Pons (tissue), 1 donor: ENCODE results near the gene PITPNM1.
"Not testable (repeated sequence)": the region's sequence is repeated elsewhere in the genome, so short reads cannot be mapped to it uniquely, and the experiment has no call there.

ENCODE experiments used
- DNase-seq: peaks from one replicate; pipeline ENCODE4 v3.0.0-alpha.2; 2016; ENCODE audit warnings: low spot score

Gene PITPNM1

GRCh38 chr11:67523556-67524479 is 18.7 kb upstream of the PITPNM1 start:
- no peak for DNase-seq

DNA sequence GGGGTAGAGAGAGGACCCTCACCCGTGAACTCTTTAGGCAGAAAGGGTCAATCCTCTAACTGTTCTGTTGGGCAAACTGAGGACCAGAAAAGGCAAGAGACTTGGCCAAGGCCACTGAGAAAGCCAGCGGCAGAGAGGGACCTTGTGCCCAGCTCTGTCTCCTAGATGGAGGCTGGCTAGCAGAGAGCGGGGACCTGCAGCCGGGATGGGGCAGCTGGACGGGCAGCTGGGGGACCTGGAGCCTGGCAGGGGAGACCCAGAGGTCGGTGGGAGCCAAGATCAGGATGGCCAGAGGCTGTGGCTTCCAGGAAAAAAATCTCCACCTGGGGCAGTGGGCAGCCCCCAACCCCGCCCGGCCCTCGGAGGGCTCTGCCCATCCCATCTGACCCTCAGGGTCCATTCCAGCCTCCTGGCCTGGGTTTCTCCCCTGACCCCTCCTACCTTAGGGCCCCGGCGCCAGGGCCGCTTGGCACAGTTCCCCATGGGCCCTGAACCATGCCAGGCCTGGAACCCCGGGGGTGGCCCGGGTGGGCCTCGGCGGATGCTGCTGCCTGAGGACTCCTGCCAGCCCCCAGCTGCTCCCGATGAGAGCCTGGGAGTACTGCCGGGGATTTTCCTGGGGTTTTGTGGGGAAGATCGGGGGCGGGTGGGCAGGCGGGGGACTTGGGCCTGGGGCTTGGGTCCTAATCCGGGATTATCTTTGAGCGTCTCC is 17.8 kb upstream of the PITPNM1 start, which contains the start of gene CABP2:
Gene CABP2, minus strand, starts transcription at position 603 of the 712 bp plus-strand sequence. Its CDS starts 120 bp downstream, at position 483.
- DNase-seq, result no peak

- DNase-seq, result no peak
These were observed 17.2 kb upstream of the PITPNM1 start for GRCh38 chr11:67522338-67522737.

DNA sequence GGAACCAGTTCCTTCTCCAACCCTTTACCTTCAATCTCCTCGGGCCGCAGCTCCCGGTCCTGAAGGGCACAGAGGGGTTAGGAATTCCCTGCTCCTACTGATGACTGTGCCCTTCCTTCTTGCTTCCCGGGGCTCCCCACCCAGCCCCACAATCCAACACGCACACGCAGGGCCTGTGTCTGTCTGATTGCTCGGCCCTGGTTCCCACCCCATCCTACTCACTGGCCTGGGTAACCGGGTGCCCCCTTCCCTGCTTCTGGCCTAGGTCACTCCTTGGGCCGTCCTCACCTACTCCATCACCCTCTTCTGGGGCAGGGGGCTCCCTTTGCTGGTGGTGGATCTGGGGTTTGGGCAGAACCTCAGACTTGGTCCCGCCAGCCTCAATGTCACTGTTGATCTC is 16.8 kb upstream of the PITPNM1 start:
- DNase-seq, result no peak

DNA sequence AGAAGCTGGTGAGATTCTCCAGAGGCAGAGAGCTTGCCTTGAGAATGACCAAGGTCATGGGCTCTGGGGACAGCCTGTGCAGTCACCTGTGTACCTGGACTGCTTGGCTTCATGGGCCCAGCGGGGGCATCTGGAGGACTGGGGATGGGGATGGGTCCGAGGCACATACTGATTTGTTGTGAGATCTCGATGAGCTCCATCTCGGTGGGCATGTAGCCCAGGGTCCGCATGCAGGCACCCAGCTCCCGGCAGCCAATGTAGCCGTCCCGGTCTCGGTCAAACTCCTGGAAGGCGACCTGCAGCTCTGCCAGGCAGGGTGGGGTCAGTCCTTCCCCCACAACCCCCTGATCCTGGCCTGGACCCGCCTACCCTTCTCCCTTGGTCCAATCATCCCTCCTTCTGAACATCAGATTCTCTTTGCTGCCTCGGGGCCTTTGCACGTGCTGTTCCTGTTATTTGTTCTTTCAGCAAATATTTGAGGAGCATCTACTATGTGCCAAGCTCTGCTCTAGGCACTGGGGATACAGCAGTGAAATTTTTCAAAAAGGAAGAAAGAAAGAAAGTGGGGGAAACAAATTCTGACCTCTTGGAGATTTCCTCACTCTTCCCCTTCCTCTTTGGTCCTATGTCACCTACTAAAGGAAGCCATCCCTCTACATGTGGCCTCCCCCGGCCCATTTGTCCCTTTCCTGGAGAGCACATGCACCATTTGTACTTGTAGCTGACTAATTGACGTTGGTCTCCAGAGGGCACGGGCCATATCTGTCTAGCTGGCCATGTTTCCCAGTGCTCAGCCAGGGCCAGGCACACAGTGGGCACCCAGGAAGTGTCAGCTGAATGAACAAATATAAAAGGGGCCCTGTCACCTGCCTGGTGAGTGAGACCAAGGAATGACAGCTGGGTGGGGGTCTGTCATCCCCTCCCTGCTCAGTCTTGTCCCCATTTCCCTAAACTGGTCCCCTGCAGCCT is 16.0 kb upstream of the PITPNM1 start:
- DNase-seq, result no peak

- DNase-seq, result no peak
These were observed 14.6 kb upstream of the PITPNM1 start for GRCh38 chr11:67519726-67520125.

DNA sequence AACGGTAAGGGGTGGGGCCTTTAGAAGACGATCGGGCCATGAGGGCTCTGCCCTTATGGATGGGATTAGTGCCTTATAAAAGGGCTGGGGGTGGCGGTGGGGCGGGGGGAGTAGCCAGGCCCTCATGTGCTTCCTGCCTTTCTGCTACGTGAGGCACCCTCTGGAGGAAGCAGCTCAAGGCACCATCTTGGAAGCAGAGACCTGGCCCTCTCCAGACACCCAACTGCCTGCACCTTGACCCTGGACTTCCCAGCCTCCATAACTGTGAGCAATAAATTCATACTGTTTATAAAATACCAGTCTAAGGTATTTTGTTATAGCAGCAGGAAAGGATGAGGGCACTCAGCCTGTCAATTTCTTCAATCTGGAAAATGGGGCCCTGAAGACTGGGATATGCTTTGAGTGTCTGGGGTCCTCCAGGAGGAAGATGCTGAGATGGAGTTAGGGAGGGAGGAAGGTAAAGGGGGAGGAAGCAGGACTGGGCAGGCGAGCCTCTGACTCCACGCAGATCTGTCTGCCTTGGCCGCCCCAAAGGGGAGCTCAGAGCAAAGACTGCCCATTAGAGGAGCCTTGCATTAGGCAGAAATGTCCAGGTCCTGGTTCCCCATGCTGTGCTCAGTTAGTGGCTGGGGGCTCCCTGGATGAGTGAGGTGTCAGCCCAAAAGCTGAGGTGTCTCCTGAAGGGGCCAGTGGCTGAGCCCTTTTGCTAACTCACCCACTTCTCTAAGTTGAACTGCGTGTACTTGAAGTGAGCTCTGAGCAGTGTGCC is 12.8 kb upstream of the PITPNM1 start:
- DNase-seq, result no peak

DNA sequence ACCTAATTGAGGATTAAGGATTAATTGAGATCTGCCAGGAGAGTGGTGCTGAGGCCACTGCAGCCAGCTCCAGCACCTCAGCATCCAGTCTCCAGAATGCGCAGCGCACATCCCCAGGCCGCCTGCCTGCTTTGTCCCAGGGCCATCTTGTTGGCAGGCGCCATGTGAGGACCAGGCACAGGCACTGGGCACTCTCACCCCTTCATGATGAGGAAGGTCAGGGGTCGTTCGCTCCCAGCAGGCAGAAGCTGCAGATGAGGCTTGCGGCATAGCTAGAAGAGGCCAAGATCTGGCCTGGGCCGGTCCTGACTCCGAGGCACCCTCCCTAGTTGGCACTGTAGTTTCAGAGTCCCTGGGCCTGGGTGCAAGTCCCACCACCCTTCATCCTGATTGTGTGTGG is 11.6 kb upstream of the PITPNM1 start:
- DNase-seq, result no peak

- DNase-seq, result no peak
These were observed 9.0 kb upstream of the PITPNM1 start for GRCh38 chr11:67514116-67514515.

GRCh38 chr11:67511558-67511957 is 6.4 kb upstream of the PITPNM1 start:
- DNase-seq, result not testable (repeated sequence)

DNA sequence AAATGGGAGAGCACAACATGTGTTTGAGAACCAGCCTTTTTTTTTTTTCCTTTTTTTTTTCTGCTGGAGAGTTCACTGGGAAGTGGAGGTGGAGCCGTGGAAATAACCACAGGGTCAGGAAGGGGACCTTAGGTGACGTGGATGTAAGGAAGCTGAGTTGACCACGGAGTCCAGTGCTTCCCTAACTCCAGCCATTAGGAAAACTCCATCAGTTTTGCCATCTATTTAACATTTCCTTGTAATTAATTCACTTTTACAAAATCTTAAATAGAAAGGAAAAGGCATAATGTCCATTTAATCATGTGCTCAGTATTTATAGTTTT is 4.8 kb upstream of the PITPNM1 start:
- DNase-seq, result no peak

- DNase-seq, result peak; percentile 94
These were observed 3.4 kb upstream of the PITPNM1 start for GRCh38 chr11:67508486-67509121.

DNA sequence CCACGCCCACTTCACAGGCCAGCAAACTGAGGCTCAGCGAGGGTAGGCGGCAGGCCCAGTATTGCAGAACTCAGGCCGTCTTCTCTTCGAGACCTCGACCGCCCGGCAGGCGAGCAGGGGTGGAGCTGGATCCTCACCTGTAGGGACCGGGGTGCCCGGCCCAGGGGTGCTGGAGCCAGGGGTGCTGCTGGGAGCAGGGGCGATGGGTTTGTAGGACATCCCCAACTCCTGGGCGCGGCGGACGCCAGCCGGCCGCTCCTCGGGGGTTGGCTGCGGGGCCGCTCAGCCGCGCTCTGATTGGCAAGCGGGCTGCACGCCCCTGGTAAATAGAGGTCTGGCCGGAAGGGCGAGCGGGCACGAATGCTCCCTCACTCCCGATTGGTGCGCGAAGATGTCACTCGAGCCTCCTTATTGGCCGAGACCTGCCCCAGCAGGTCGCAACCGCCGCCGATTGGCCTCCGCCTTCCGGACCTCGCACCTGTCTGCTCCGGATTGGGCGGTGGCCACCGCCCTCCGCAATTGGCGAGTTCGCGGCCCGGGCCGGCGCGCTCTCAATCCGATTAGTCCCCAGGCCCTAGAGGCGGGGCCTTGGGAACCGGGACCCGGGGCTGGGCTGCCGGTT is 2.8 kb upstream of the PITPNM1 start, which contains the start of gene CDK2AP2:
Gene CDK2AP2, minus strand, starts transcription at position 299 of the 622 bp plus-strand sequence. Its CDS starts 80 bp downstream, at position 219.
- DNase-seq, result peak; percentile 98

GRCh38 chr11:67507242-67507863 is 2.2 kb upstream of the PITPNM1 start:
- DNase-seq, result no peak

GRCh38 chr11:67506426-67507051 is 1.4 kb upstream of the PITPNM1 start:
- DNase-seq, result no peak

DNA sequence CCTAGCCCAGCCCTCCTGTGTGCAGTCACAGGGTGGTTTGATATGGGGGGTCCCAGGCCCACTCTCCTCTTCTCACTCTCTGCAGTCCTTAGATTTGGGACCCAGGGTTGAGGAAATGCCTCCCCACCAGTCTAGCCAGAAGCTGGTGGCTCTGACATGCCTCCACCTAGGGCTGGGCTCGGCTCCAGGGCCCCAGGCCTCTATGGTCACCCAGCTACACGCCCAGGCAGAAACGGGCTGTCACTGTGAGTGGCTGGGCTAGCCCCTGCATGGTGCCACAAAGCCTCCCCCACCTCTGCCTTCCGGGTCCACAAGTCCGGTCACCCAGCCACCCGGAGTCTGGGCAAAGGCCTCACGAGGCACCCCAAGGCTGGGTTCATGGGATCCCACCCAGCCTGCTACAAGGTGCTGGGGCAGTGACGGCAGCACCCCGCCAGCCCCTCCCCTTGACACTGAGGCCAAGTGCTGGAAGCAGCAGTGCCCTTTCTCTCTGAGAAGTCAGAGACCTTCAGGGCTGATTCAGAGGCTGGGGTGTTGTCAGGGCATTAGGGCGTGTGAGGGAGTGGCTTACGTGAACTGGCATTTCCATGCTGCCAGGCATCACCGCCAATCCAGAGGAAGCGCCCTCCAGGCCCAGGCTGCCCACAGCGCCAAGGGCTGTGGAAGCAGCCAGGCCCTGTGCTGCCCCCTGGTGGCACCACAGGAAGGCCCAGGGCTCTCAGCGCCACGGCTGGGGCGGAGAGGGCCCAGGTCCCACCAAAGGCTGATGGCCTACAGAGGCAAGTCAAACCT is 638 bp upstream of the PITPNM1 start:
- DNase-seq, result peak; percentile 85

DNA sequence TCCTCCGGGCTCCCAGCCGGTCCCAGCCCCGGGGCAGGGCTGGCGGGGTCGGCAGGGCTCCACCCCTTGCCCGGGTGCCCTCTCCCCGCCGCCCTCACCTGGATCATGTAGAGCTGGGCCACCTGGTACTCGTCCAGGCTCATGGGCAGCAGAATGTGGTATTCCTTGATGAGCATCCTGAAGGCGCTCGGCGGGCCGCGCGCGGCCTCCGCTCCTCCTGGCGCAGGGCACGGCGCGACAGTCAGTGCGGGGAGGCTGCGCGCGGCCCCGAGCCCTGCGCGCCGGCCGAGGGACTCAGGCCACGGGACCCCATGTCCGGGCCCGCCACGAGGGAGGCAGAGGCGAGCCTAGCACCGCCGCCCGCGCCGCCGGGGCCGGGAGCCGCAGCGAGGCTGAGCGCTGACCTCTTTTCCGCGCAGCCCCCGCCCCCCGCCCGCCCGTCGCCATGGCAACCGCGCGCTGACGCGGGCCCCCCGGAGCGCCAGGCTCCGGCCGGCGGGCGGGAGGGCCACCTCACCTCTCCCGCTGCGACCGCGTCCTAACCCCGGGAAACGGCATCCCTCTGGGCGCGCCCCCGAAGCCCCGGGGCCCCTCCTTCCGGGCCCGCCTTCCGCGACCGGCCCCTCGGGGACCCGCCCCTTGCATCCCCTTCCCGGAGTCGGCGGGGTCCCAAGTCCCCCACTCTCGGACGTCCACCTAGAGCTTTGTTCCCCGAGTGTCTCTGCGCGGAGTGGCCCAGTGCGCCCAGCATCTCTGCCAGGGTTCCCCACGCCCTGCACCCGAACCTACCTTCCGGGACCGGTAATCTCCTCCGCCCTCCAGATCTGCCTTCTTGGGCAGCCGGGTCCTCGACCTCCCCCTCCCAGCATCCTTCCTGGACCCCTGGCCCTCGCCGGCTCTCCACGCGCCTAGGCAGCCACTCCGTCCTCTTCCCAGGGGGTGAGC is 886 bp downstream of the PITPNM1 start:
- DNase-seq, result no peak
